AG09309 (cell line): Measurements from ENCODE around the gene GRHL3.

ENCODE experiments used
- DNase-seq: peaks from one replicate; pipeline ENCODE4 v3.0.0-alpha.2; 2010; ENCODE audit warnings: low read depth
- H3K4me3 ChIP-seq: 2 replicates; pipeline ENCODE4 v1.5.1; 2011; ENCODE audit warnings: mild to moderate bottlenecking, low read depth, low read length, moderate library complexity; ENCODE audit not compliant: control insufficient read depth
- CTCF ChIP-seq: IDR thresholded peaks from 2 replicates; pipeline ENCODE4 v1.5.1; 2011; ENCODE audit warnings: mild to moderate bottlenecking, low read depth, low read length, inconsistent platforms; ENCODE audit not compliant: insufficient read depth, control insufficient read depth; ENCODE audit errors: missing control alignments

GRHL3 gene

GRCh38 chr1:24384251-24385090, 65.3 kb downstream of the GRHL3 start:
- TF ChIP-seq CTCF = no peak
- DNase-seq = no peak

GRCh38 chr1:24385160-24385940, 66.2 kb downstream of the GRHL3 start:
- no peak for DNase-seq
- no peak overlapping the region for H3K4me3 ChIP-seq
- peak; percentile 57 for TF ChIP-seq CTCF

More at GRCh38 chr1:24384251-24385090, 65.3 kb downstream of the GRHL3 start:
- no peak overlapping the region for H3K4me3 ChIP-seq

GRCh38 chr1:24386241-24386640, 67.1 kb downstream of the GRHL3 start:
- H3K4me3 ChIP-seq = no peak overlapping the region
- TF ChIP-seq CTCF = no peak
- no peak for DNase-seq

GRCh38 chr1:24386931-24387330, 67.8 kb downstream of the GRHL3 start:
- DNase-seq = no peak
- H3K4me3 ChIP-seq = no peak overlapping the region
- TF ChIP-seq CTCF = no peak

- TF ChIP-seq CTCF = no peak
- H3K4me3 ChIP-seq = no peak overlapping the region
These were observed 68.5 kb downstream of the GRHL3 start for GRCh38 chr1:24387636-24388175.

GRCh38 chr1:24388331-24388885, 69.3 kb downstream of the GRHL3 start:
- no peak for DNase-seq
- TF ChIP-seq CTCF = no peak
- no peak overlapping the region for H3K4me3 ChIP-seq

More at GRCh38 chr1:24387636-24388175, 68.5 kb downstream of the GRHL3 start:
- no peak for DNase-seq
